Measurements from ENCODE around the gene MYO18B.
"Not testable (repeated sequence)": the region's sequence is repeated elsewhere in the genome, so short reads cannot be mapped to it uniquely, and the experiment has no call there.

Gene MYO18B

DNA sequence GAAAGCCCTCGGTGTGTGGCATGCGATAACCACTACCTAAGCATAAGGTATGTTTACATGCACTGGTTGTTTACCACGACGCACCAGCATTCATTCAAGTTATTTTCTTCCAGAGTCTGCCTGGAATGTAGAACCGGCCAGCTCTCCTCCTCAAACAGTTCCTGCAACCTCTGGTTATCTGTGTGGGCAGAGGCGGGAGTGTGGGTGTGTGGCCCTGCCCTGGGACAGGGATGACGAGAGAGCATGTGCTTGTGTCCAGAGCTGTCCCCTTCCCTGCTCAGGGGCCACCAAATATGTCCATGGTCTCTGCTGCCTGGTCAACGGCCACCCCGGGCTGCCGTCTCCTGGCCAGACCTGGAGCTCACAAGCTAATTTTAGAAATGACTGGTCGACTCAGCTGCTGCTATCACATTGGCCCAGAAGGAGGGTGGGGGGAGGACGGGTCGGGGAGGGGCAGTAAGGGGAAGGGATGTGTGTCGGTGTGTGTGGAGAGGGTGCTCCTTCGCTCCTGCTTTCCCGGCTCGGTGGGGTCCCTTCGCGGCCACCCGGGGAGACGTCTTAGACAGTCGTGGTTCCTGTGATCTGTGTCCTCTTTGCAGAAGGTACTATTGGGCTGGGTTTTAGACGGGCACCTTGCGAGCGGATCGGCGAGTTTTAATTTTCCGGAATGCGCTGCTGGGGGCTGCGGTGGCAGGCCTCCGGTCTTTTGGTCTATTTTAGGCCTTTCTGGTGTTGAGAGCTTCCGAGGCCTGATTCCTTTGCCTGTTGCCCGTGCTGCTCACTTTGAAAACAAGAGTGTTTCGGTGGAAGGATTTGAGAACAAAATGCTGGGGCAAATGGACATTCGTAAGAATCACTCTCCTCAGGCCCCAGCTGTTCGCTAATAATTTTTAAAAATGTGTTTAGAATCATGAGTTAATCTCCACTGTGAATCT, at the start of gene MYO18B:
MYO18B (plus strand) TSS at position 497 of the 935 bp plus-strand sequence. CDS start 18,905 bp downstream, outside the sequence.
- no peak for DNase-seq (ENCODE audit: low read depth)

DNA sequence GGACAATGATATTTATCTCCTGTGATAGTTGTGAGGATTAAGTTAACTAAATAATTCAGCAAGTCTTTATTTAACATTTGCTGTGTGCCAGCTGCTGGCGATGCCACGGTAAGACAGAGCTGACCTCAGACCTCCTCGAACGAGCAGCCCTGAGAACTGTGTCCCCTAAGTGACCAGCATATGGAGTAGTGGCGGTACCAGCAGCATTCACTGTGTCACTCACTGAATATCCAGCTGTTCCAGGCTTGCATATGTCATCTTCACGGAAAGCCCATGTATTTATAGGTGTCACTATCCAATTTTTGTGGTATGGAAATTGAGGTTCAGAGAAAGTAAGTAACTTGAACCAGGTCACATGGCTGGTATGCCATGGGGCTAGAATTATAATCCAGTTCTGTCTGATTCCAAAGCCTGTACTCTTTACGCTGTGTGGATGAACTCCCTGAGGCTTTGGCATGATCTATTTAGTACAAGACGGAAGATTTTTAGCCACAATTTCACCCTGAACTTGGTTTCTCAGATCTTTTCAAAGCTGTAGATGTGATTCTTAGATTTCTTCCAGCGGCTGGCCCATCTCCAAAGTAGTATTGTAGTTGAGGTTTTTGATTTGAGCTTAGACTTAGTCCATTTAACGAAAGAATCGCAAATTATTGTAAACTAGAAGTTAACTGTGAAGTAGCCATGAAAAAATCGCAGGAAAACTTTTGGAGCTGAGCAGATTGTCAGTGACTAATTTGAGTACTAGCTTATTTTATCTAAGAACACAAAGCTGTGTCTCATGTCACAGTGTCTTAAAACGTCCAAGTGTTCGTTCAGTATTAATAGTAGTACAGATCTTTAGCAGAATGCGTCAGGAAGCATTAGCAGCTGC, 49.4 kb upstream of the MYO18B start:
- DNase-seq (ENCODE audit: low read depth): no peak

DNA sequence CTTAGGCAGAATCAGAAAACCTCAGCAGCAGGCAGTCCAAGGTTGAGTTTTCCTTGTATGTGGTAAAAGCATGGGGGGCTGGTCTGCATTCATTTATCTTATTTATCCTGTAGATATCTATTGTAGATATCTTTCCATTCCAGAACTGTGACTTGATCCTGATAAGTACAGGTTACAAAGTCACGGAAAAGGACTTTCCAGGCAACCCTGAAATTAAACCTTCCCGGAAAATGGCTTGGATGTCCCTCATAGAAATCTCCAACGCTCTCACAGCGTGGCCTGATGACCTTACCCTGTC, 48.8 kb upstream of the MYO18B start:
- DNase-seq (ENCODE audit: low read depth): no peak

DNA sequence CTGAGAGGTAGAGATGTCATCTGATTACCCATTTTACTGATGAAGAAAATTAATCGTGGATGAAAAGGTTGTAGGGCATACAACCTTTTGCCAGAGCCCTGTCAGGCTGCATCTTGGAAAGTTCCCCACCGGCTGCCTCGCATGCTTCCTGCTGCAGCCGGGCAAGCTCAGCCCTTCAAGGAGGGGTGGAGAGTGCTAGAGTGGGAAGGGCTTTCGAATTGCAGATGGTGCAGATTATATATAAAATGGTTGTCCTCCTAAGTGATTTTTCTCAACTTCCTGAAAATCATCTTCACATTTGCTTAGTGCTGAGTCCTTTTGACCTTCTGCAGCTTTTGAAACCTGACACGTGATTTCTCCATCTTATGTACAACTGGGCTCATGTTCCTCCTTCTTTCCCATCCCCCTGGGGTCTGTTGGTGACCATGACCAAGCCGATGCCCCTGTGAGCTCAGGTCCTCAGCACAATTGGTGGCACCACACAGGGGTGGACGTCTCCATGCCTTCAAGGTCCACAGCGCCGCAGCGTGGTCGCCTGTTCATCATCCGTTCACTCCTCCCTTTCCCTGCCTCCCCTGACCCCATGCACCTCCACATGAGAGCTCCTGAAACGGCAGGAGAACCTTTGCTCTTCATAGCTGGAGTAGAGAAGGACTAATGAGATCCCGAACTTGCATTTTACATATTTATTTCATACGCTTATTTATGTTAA, 47.6 kb upstream of the MYO18B start:
- DNase-seq (ENCODE audit: low read depth): no peak

DNA sequence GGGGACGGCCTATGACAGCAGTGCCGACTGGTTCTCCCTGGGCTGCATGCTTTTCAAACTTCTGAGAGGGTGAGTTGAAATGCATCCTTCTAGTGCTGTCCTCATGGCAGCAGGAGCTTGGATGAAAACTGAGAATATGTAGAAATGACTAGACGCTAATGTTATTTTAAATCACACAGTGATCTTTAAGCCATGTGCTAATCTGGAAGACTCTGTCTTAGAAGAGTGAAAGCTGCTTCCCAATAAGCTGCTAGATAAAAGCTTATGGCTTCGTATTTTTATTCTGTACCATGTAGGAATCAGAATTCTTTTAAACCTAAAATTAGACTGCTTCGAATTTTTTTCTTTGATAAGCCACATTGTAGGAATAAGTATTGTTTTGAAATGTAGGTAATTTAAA, 46.8 kb upstream of the MYO18B start:
- DNase-seq (ENCODE audit: low read depth): no peak

DNA sequence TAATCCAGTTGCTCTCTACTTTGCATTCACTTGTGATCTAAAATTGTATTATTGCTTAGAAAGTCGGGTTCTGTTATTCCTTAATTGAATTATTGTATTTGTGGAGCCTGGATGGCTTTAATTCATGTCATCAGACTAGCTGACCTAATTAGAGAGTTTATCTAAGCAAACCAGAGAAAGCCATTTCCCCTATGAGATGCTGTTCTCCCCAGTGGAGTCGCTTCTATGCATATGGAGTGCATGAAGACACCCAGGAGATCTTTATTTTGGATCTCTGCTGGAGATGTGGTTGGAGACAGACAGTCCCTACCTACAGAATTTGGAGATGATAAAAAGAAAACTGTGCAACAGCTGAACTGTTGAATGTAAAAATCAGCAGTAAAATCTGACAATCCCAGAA, 45.2 kb upstream of the MYO18B start:
- no peak for DNase-seq (ENCODE audit: low read depth)

GRCh38 chr22:25697181-25697664, 44.8 kb upstream of the MYO18B start:
- DNase-seq (ENCODE audit: low read depth): no peak

DNA sequence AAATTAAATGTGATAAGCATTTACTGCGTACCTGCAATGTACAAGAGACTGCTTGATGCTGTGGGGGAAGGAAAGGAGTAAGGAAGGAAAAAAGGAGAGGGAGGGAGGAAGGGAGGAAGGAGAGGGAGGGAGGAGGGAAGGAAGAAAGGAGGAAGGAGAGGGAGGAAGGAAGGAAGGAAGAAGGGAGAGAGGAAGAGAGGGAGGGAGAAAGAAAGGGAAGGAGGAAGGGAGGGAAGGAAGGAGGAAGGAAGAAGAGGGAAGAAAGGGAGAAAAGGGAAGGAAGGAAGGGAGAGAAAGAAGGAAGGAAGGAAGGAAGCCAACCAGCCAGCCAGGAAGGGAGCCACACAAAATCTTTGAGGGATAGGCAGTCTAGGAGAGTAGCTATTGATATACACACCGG, 44.0 kb upstream of the MYO18B start:
- no peak for DNase-seq (ENCODE audit: low read depth)

DNA sequence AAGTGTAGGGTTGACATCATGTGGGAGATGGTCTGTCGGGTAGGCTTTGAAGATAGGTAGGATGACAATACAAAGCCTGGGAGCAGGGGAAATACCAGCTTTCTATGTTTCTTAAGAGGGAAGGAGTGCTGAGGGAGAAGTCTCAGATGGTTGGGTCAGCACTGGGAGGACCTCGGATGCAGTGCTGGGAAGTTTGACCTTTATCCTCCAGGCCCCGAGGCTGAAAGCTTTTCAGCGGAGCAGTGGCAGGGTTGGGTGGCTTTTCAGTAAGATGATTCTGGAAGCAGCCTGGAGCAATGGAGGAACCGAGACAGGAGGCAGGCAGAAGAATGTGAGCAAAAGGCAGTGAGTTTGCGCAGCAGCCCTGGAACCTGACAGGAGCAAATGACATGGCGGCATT, 43.5 kb upstream of the MYO18B start:
- DNase-seq (ENCODE audit: low read depth): no peak

GRCh38 chr22:25698978-25699377, 43.0 kb upstream of the MYO18B start:
- no peak for DNase-seq (ENCODE audit: low read depth)

DNA sequence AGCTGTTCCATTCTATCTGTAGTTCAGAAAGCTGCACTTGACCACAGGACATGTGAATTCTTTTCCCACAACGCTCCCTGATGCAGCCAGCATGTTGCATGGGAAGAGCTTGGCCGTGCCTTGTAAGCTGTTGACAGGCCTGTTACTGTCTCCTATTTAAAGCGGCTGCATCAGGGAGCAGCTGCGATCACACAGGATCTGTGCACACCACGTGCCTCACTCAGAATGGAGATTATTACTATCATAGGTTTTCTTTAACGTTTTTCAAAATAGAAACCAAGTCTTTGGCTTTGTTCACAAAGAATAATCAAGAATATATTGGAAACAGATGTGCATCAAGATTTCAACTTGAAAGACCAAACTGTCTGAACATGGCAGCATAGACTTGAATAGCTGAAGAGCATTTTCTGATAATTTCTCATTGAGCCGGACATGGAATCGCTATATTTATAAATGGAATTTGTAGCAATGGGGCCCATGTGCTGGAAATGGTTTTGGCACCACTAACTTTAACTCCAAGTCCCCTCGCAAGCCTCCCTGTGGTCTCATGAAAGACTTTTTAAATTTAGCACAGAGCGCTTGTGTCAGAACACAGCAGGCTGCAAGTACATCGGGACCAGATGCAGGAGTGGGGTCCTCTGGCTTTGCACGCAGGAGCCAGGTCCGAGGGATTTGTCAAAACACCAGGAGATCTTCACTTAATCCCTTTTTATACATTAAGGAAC, 40.8 kb upstream of the MYO18B start:
- no peak for DNase-seq (ENCODE audit: low read depth)

- no peak for DNase-seq (ENCODE audit: low read depth)
Measured at GRCh38 chr22:25702040-25702439, 39.9 kb upstream of the MYO18B start.

GRCh38 chr22:25702571-25703167, 39.3 kb upstream of the MYO18B start:
- no peak for DNase-seq (ENCODE audit: low read depth)

- DNase-seq (ENCODE audit: low read depth): no peak
Measured at GRCh38 chr22:25704701-25705100, 37.3 kb upstream of the MYO18B start.

DNA sequence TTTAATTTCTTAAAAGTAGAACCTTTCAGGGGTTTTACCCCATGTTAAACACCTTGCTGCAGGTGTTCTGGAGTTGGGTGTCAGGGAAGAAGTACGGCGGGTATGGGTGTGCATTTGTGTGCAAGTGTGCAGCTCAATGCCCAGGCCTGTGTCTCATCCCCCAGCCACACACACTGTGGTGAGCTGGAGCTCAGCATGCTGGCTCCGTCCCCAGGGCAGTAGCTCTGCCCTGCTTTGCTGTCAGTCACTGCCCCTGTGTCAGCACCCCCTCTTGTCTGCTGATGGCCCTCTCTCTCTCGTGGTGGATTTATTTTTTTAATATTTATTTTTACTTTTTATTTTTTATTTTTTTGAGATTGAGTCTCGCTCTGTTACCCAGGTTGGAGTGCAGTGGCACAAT, 35.8 kb upstream of the MYO18B start:
- DNase-seq (ENCODE audit: low read depth): no peak

- not testable (repeated sequence) for DNase-seq (ENCODE audit: low read depth)
Measured at GRCh38 chr22:25708430-25708829, 33.6 kb upstream of the MYO18B start.

DNA sequence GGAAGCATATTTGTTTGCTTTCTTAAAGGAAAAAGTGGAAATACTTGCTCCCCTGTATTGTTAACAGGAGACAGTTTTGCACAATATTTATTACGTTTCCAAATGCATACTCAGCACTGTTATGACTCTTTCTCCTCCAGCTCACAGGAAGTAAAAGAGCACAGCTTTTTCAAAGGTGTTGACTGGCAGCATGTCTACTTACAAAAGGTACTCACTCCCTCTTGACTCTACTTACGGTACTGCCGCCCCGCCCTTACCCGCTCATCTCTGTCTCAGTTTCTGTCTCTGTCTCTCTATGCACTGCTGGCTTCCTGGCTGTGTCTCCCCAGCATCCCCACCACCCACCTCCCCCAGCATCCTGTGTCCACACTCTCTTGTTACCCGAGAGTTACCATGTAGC, 32.2 kb upstream of the MYO18B start:
- no peak for DNase-seq (ENCODE audit: low read depth)

- DNase-seq (ENCODE audit: low read depth): no peak
Measured at GRCh38 chr22:25710501-25710900, 31.5 kb upstream of the MYO18B start.

GRCh38 chr22:25711491-25711890, 30.5 kb upstream of the MYO18B start:
- DNase-seq (ENCODE audit: low read depth): no peak

DNA sequence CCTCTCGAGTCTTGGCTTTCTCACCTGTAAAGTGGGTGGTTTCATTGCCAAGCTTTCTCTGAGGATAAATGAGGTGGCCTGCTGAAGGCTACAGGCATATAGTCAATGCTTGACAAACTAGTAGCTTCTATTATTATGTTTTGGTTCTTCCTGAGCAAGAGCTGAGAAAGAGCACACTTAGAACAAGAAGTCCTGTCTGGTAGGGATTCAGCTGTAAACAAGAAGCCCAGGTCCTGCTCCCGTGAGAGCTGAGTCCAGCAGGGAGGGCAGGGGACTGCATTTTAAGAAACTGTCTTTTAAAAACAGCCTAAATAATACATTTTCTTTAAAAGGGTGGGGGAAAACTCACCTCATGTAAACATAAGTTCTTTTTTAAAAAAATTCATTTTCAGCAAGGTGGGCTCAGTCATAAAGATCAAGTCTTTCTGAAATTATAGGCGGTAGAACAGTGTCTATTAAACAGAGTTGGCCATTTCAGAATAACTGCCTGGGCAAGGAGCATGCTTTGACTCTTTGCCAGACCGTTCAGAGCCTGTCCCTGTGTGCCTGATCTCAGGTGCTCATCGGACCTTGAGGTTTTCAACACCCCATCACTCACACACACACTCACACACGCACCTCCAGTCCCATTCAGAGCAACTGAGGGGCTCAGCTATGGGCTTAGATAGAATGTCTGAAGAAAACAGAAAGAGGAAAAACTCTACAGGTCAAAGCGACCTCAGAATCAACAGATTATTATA, 29.2 kb upstream of the MYO18B start:
- no peak for DNase-seq (ENCODE audit: low read depth)

DNA sequence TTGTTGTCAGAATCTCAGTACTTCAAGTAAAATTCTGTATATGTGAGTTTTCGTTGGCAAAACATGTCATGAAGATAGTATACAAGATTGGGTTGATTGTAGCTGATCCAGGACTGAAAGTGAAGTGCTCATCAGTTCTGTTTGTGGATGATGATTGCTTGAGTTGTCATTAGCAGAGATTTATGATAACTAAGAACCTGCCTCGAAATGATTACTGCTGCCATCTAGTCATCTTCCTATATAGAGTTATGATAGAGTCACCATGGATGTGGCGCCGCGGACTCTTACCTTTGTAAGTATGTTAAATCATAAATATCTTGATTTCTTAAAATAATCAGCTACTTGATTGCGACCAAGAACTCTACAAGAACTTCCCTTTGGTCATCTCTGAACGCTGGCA, 27.9 kb upstream of the MYO18B start:
- no peak for DNase-seq (ENCODE audit: low read depth)
